Lung (tissue), 12 donors: ENCODE data around the gene LCE6A. TPM values are rescaled to one million over a fixed set of nuclear protein-coding genes. Genes with fewer than 3 reads are reported as not detected.

ENCODE experiments used
- ATAC-seq: fragments of 200-7000 bp; cut with Tn5 transposase; one replicate; pipeline ENCODE4 v1.9.1; 2020; ENCODE audit warnings: moderate number of reproducible peaks; ENCODE audit not compliant: insufficient read depth, low FRiP score
- DNase-seq, 3 donors: peaks; one replicate each; pipeline ENCODE4 v3.0.0-alpha.2; 2013 to 2017
- H3K27ac ChIP-seq, 2 donors: one replicate each; pipeline ENCODE4 v1.5.1; 2013; ENCODE audit warnings: mild to moderate bottlenecking in 2 of 2, moderate library complexity in 2 of 2, control low read depth in 1 of 2, inconsistent platforms in 1 of 2, low read depth in 1 of 2, low read length in 1 of 2
- H3K27me3 ChIP-seq, 3 donors: one replicate each; pipeline ENCODE4 v1.5.1; 2013; ENCODE audit warnings: low read length in 2 of 3; ENCODE audit not compliant: control insufficient read depth in 3 of 3, insufficient read depth in 3 of 3
- H3K36me3 ChIP-seq, 4 donors: one replicate each; pipeline ENCODE4 v1.5.1; 2013; ENCODE audit warnings: low read length in 4 of 4, mild to moderate bottlenecking in 1 of 4, moderate library complexity in 1 of 4; ENCODE audit not compliant: control insufficient read depth in 4 of 4, insufficient read depth in 4 of 4
- H3K4me1 ChIP-seq, 5 donors: one replicate each; pipeline ENCODE4 v1.5.1; 2013; ENCODE audit warnings: low read length in 5 of 5, mild to moderate bottlenecking in 2 of 5, moderate library complexity in 1 of 5; ENCODE audit not compliant: control insufficient read depth in 5 of 5, insufficient read depth in 5 of 5
- H3K4me3 ChIP-seq: one replicate; pipeline ENCODE4 v1.5.1; 2013; ENCODE audit warnings: mild to moderate bottlenecking, control low read depth, moderate library complexity
- H3K9ac ChIP-seq, 2 donors: one replicate each; pipeline ENCODE4 v1.5.1; 2013; ENCODE audit warnings: low read length in 2 of 2, control low read depth in 1 of 2; ENCODE audit not compliant: insufficient read depth in 1 of 2
- H3K9me3 ChIP-seq, 4 donors: one replicate each; pipeline ENCODE4 v1.5.1; 2013; ENCODE audit warnings: low read length in 3 of 4, mild to moderate bottlenecking in 1 of 4, moderate library complexity in 1 of 4; ENCODE audit not compliant: control insufficient read depth in 4 of 4, insufficient read depth in 3 of 4
- CTCF ChIP-seq: IDR thresholded peaks from 2 replicates; pipeline ENCODE4 v1.5.1; 2012; ENCODE audit warnings: mild to moderate bottlenecking; ENCODE audit errors: control extremely low read depth, extremely low read depth
- WGBS, 2 donors: extraction: QIAGEN DNeasy Blood & Tissue Kit; methylation state at CpG; one replicate each; pipeline ENCODE4 v1.1.7; 2013; 5-methylcytosine and 5-hydroxymethylcytosine counted together
- polyA plus RNA-seq, 2 donors: library from polyadenylated mRNA; stranded (reverse); fragments of 200-250 nt; gene quantifications; one replicate each; pipeline ENCODE4 v1.2.1, GENCODE V29; 2013
- total RNA-seq, 2 donors: library from RNA; depleted of rRNA in 1 of 2; stranded (reverse); fragments of >200 nt in 1 of 2; gene quantifications; one replicate each; pipeline ENCODE4 v1.2.1, GENCODE V29; 2014 to 2021
- donor health status: control.
- donor health status: control.
- donor health status: Bipolar disorder and iron deficiency.
- donor health status: healthy.
- donor health status: DM: yes; HTN: yes; CAD: no.

LCE6A gene
- total and polyA plus RNA-seq, 4 donors: not detected

GRCh38 chr1:152855661-152856060 lies 13.0 kb downstream of the LCE6A start:
- peaks cover 0 to 3% (median 0%) of the 10 kb centered on the region in 3 donors for H3K27me3 ChIP-seq
- no peak for TF ChIP-seq CTCF
- no peaks in the 10 kb centered on the region for H3K36me3 ChIP-seq
- no peak overlapping the region for H3K27ac ChIP-seq
- peaks cover 0 to 3% (median 0%) of the 10 kb centered on the region in 4 donors for H3K9me3 ChIP-seq
- ATAC-seq (no peak), DNase-seq (no peak)
- H3K9ac ChIP-seq: no peak overlapping the region
- no peaks in the 10 kb centered on the region for H3K4me1 ChIP-seq
- no peak overlapping the region for H3K4me3 ChIP-seq
- WGBS, 2 donors: 55 to 63% methylated on average over 2 of the region's 2 CpGs

GRCh38 chr1:152858062-152858461 lies 15.4 kb downstream of the LCE6A start:
- no peak for TF ChIP-seq CTCF
- ATAC-seq (no peak), DNase-seq (no peak)
- no peak overlapping the region for H3K9ac ChIP-seq
- no peaks in the 10 kb centered on the region for H3K4me1 ChIP-seq
- H3K27me3 ChIP-seq: peaks cover 0 to 3% (median 0%) of the 10 kb centered on the region in 3 donors
- H3K9me3 ChIP-seq: peaks cover 0 to 3% (median 0%) of the 10 kb centered on the region in 4 donors
- H3K4me3 ChIP-seq: no peak overlapping the region
- H3K27ac ChIP-seq: no peak overlapping the region
- no peaks in the 10 kb centered on the region for H3K36me3 ChIP-seq
- 58 to 88% methylated on average over 1 of the region's 1 CpG for WGBS, 2 donors

GRCh38 chr1:152859696-152860095 lies 17.0 kb downstream of the LCE6A start, which contains the start of gene LCE7A:
LCE7A (plus strand) TSS chr1:152859996; CDS start chr1:152860698, 702 bp downstream.
- no peak for DNase-seq
- ATAC-seq: no peak
- WGBS, 2 donors: 85 to 93% methylated on average over 3 of the region's 3 CpGs

More at GRCh38 chr1:152859696-152860095, 17.0 kb downstream of the LCE6A start, which contains the start of gene LCE7A:
- Histone ChIP-seq H3K27ac (no peak within 1 kb of the TSS), H3K9ac (no peak within 1 kb of the TSS), H3K36me3 (no peaks in the 10 kb centered on the region), H3K4me1 (peaks cover 0 to 2% (median 0%) of the 10 kb centered on the region in 5 donors), H3K4me3 (no peak within 1 kb of the TSS), H3K27me3 (peaks cover 0 to 3% (median 0%) of the 10 kb centered on the region in 3 donors), H3K9me3 (peaks cover 0 to 3% (median 0%) of the 10 kb centered on the region in 4 donors)
- TF ChIP-seq CTCF: no peak
